Esophagus muscularis mucosa (tissue), 4 donors: Measurements from ENCODE around the gene ANTXR1. TPM values are rescaled to one million over a fixed set of nuclear protein-coding genes. Genes with fewer than 3 reads are reported as not detected.

Source experiments
- DNase-seq: peaks from one replicate; pipeline ENCODE4 v3.0.0-alpha.2; 2017; ENCODE audit errors: extremely low spot score
- H3K27ac ChIP-seq, 4 donors: fragments of 200-600 bp; sonication (generic); replicated peaks in 1 of 4; 1 replicate in 3 of 4; 2 replicates in 1 of 4; pipeline ENCODE4 v1.5.1; 2016 to 2019; ENCODE audit warnings: mild to moderate bottlenecking in 1 of 4
- H3K27me3 ChIP-seq, 4 donors: fragments of 200-600 bp; sonication (generic); one replicate each; pipeline versions ENCODE4 v1.5.1 to v1.6.0; 2016 to 2019
- H3K36me3 ChIP-seq, 4 donors: fragments of 200-600 bp; sonication (generic); one replicate each; pipeline ENCODE4 v1.5.1; 2016 to 2019
- H3K4me1 ChIP-seq, 4 donors: fragments of 200-600 bp; sonication (generic); one replicate each; pipeline ENCODE4 v1.5.1; 2016 to 2019
- H3K4me3 ChIP-seq, 4 donors: fragments of 200-600 bp; sonication (generic); 1 replicate in 2 of 4; 2 replicates in 2 of 4; pipeline ENCODE4 v1.5.1; 2016 to 2019; ENCODE audit warnings: mild to moderate bottlenecking in 4 of 4, moderate library complexity in 1 of 4
- H3K9me3 ChIP-seq, 4 donors: fragments of 200-600 bp; sonication (generic); 1 replicate in 3 of 4; 2 replicates in 1 of 4; pipeline ENCODE4 v1.5.1; 2016 to 2019
- CTCF ChIP-seq, 3 experiments: fragments of 200-600 bp in 2 of 3; fragments of 450-650 bp in 1 of 3; sonication (generic) in 2 of 3; IDR thresholded peaks; one replicate each; pipeline ENCODE4 v1.5.1; 2017 to 2019; ENCODE audit warnings: antibody characterized with exemption in 3 of 3, mild to moderate bottlenecking in 2 of 3, moderate library complexity in 1 of 3
- EP300 ChIP-seq: sonication (generic); formaldehyde crosslinking; IDR thresholded peaks from one replicate; pipeline ENCODE4 v1.6.1; 2017; ENCODE audit warnings: antibody characterized with exemption
- POLR2A ChIP-seq: fragments of 450-650 bp; IDR thresholded peaks from one replicate; pipeline ENCODE4 v1.6.1; 2017; ENCODE audit warnings: antibody characterized with exemption, moderate library complexity, mild to moderate bottlenecking, low read depth
- POLR2AphosphoS5 ChIP-seq, 2 donors: sonication (generic); formaldehyde crosslinking; IDR thresholded peaks; one replicate each; pipeline ENCODE4 v1.6.1; 2017; ENCODE audit warnings: antibody characterized with exemption in 2 of 2
- WGBS: methylation state at CpG from one replicate; pipeline ENCODE4 v1.1.5; 2018; 5-methylcytosine and 5-hydroxymethylcytosine counted together
- intact Hi-C: fragments of 100-400 bp; cut with DNase I; formaldehyde crosslinking; loops from one replicate; pipeline ENCODE4 v1.15.1; 2023
- total RNA-seq, 4 donors: library from RNA; depleted of rRNA; stranded (reverse); fragments of >200 nt; gene quantifications; one replicate each; pipeline versions ENCODE4 v1.1.0 to v1.2.1, GENCODE V29; 2016

The ANTXR1 gene
- total RNA-seq, 4 donors from 2014 or later, result 74.6 to 115 (median 92.1) TPM

- no peak for DNase-seq
- Histone ChIP-seq H3K27me3 (no peaks in the 10 kb centered on the region), H3K9me3 (no peaks in the 10 kb centered on the region), H3K27ac (no peak overlapping the region), H3K4me3 (no peak overlapping the region), H3K4me1 (peaks cover 0 to 24% (median 20%) of the 10 kb centered on the region in 4 donors), H3K36me3 (peaks cover 0 to 21% (median 0%) of the 10 kb centered on the region in 4 donors)
- no peak for TF ChIP-seq POLR2A
- intact Hi-C loops, result no loop called here
- 92% methylated on average over 6 of the region's 6 CpGs for WGBS
These were observed 120.1 kb downstream of the ANTXR1 start for GRCh38 chr2:69132960-69133590.

GRCh38 chr2:69133898-69134297 is 120.9 kb downstream of the ANTXR1 start:
- TF ChIP-seq EP300 (no peak), CTCF (IDR thresholded peaks at IDR 0.05) (no peak), POLR2A (no peak), POLR2AphosphoS5 (IDR thresholded peaks at IDR 0.05) (no peak)
- intact Hi-C loops, result no loop called here
- 95% methylated on average over 3 of the region's 3 CpGs for WGBS

GRCh38 chr2:69134306-69134945 is 121.4 kb downstream of the ANTXR1 start:
- Histone ChIP-seq H3K36me3 (peaks cover 0 to 14% (median 0%) of the 10 kb centered on the region in 4 donors), H3K27ac (peak overlapping the region in 1 of 4 donors; percentile 3), H3K4me3 (no peak overlapping the region), H3K4me1 (peaks cover 0 to 37% (median 33%) of the 10 kb centered on the region in 4 donors), H3K9me3 (no peaks in the 10 kb centered on the region), H3K27me3 (no peaks in the 10 kb centered on the region)
- TF ChIP-seq POLR2AphosphoS5 (IDR thresholded peaks at IDR 0.05) (no peak), CTCF (IDR thresholded peaks at IDR 0.05) (no peak), EP300 (no peak), POLR2A (no peak)
- no peak for DNase-seq
- intact Hi-C loops, result no loop called here
- WGBS, result 50% methylated on average over 3 of the region's 3 CpGs

More at GRCh38 chr2:69133898-69134297, 120.9 kb downstream of the ANTXR1 start:
- peak overlapping the region in 1 of 4 donors; percentile 3 for H3K27ac ChIP-seq
- peaks cover 0 to 32% (median 28%) of the 10 kb centered on the region in 4 donors for H3K4me1 ChIP-seq
- H3K4me3 ChIP-seq, result no peak overlapping the region
- DNase-seq, result no peak
- peaks cover 0 to 14% (median 0%) of the 10 kb centered on the region in 4 donors for H3K36me3 ChIP-seq
- no peaks in the 10 kb centered on the region for H3K9me3 ChIP-seq
- no peaks in the 10 kb centered on the region for H3K27me3 ChIP-seq

GRCh38 chr2:69138247-69138772 is 125.3 kb downstream of the ANTXR1 start:
- no peaks in the 10 kb centered on the region for H3K36me3 ChIP-seq
- H3K4me3 ChIP-seq, result no peak overlapping the region
- intact Hi-C loops, result no loop called here
- TF ChIP-seq CTCF (IDR thresholded peaks at IDR 0.05) (no peak), POLR2AphosphoS5 (IDR thresholded peaks at IDR 0.05) (no peak)
- 23% methylated on average over 5 of the region's 5 CpGs for WGBS
- no peaks in the 10 kb centered on the region for H3K9me3 ChIP-seq
- H3K27ac ChIP-seq, result peak overlapping the region; percentile 44 to 52 (median 46)
- no peak for DNase-seq
- H3K4me1 ChIP-seq, result peaks cover 0 to 32% (median 24%) of the 10 kb centered on the region in 4 donors
- H3K27me3 ChIP-seq, result no peaks in the 10 kb centered on the region

- DNase-seq, result no peak
- no peaks in the 10 kb centered on the region for H3K9me3 ChIP-seq
- H3K36me3 ChIP-seq, result no peaks in the 10 kb centered on the region
- H3K27ac ChIP-seq, result peak overlapping the region; percentile 44 to 52 (median 46)
- 44% methylated on average over 1 of the region's 1 CpG for whole genome bisulfite sequencing
- TF ChIP-seq EP300 (no peak), POLR2A (no peak), CTCF (IDR thresholded peaks at IDR 0.05) (no peak), POLR2AphosphoS5 (IDR thresholded peaks at IDR 0.05) (no peak)
- intact Hi-C loops, result no loop called here
- H3K27me3 ChIP-seq, result no peaks in the 10 kb centered on the region
- H3K4me3 ChIP-seq, result no peak overlapping the region
- H3K4me1 ChIP-seq, result peaks cover 0 to 36% (median 29%) of the 10 kb centered on the region in 4 donors
These were observed 125.9 kb downstream of the ANTXR1 start for GRCh38 chr2:69138793-69139459.
